ENCODE results near the gene TOMM6. TPM values are rescaled to one million over a fixed set of nuclear protein-coding genes. Genes with fewer than 3 reads are reported as not detected.

Gene TOMM6
- total RNA-seq, 2 donors from 2014 or later, result 109 to 120 TPM

DNA sequence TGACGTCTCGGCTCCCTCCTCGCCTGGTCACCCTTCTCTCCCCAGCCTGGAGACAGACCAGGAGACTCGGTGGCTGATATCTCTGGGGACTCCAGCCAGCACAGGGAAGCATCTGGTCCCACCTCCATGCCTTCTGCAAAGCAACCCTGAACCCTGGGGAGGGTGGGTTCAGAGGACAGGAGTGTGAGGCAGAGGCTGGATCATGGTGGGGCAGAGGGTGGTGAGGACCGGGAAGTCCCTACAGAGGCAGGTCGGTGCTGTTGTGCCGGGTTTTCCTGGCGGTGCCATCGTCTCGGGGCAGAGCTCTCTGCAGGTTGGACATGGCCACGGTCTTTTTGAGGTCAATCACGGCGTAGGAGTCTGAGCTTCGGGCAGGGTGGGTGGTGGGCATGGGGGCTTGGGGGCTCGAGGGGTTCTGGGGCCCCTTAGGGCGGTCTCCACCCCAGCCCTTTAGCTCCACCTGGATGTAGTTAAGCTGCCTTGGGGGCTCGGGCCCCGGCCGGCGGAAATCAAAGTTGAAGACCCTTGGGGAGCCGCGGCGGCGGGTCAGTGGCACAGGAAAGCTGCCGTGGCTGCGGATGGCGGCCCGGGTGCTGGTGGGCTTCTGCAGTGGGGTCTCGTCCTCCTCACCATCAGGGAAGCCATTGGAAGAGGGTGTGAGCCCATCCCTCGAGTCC lies 17.0 kb upstream of the TOMM6 start:
- H3K27ac Mint-ChIP-seq, result no peak overlapping the region
- H3K9me3 Mint-ChIP-seq, result no peaks in the 10 kb centered on the region
- peaks cover 12% of the 10 kb centered on the region for H3K4me1 Mint-ChIP-seq (ENCODE audit: low read depth)

DNA sequence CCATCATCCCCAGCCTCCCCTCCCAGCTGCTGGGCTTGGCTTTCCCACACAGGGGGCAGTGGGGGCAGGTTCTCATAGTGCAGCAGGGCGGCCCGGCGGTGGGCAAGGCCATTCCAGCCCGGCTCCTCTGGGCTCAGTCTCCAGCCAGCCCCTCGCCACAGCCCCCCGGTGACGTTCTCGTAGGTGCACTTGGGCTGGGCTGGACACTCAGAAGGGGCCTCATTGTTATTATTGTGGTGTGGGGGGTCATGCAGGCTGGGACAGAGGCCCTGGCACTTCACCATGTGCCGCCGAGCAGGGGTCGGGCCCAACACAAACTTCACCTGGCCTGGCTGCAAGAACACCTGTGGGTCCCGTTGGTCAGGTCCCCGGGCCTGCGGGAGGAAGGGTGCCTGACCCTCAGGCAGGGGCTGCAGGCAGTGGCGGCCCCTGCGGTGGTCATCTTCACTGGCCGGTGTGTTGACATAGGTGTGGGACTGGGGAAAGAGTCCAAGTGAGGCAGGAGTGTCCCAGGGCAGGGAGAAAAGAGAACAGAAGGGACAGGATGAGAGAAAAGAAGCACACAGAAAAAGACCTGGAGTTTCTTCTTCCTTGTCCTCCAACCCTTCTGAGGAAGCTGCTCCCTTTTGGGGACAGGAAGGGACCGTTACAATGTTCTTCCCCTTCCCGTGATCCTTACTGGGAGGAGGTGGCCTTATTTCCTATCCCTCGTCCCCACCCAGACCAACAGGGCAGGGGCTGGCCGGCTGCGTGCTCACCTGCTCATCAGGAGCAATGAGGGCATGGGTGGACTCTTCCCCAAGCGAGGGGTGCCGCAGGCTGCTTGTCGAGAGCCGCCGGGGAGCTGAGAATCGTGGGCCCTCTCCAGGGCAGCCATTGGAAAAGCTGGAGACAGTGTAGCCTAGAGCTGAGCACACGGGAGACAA lies 16.2 kb upstream of the TOMM6 start:
- Mint-ChIP-seq H3K4me1 (ENCODE audit: low read depth) (peaks cover 12% of the 10 kb centered on the region), H3K36me3 (ENCODE audit: insufficient read depth in 2 of 2) (peaks cover 0 to 2% of the 10 kb centered on the region in 2 donors), H3K27me3 (ENCODE audit: low read depth) (no peaks in the 10 kb centered on the region), H3K9me3 (no peaks in the 10 kb centered on the region), H3K27ac (no peak overlapping the region), H3K4me3 (no peak overlapping the region)
- ATAC-seq (replicated peaks in 1 of 2) (no peak), DNase-seq (no peak)

More for the DNA sequence above, 17.0 kb upstream of the TOMM6 start:
- no peak for DNase-seq
- Mint-ChIP-seq H3K36me3 (ENCODE audit: insufficient read depth in 2 of 2) (peaks cover 0 to 2% of the 10 kb centered on the region in 2 donors), H3K27me3 (ENCODE audit: low read depth) (no peaks in the 10 kb centered on the region), H3K4me3 (no peak overlapping the region)
- ATAC-seq (replicated peaks in 1 of 2), result no peak

DNA sequence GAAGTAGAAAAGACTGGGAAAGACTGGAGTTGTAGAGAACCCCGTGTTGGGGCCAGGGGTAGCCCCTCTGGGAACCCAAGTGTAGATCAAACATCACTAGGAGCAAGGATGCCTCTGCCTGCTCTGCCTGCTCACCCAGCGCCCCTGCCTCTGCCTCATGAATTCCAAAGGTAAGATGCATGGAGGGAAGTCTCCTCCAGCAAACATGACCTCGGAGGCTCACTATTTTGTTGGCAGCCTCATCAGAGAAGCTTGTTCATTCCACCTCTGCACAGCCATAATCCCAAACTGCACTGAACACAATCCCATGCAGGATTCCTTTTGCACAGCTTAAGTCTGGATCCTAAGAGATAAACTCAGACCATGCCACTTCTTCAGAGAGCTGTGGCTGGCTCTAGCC lies 12.7 kb upstream of the TOMM6 start:
- Mint-ChIP-seq H3K36me3 (ENCODE audit: insufficient read depth in 2 of 2) (peaks cover 0 to 4% of the 10 kb centered on the region in 2 donors), H3K27me3 (ENCODE audit: low read depth) (no peaks in the 10 kb centered on the region), H3K9me3 (no peaks in the 10 kb centered on the region), H3K27ac (no peak overlapping the region), H3K4me1 (ENCODE audit: low read depth) (peaks cover 8% of the 10 kb centered on the region), H3K4me3 (no peak overlapping the region)
- ATAC-seq (replicated peaks in 1 of 2) (no peak), DNase-seq (no peak)

DNA sequence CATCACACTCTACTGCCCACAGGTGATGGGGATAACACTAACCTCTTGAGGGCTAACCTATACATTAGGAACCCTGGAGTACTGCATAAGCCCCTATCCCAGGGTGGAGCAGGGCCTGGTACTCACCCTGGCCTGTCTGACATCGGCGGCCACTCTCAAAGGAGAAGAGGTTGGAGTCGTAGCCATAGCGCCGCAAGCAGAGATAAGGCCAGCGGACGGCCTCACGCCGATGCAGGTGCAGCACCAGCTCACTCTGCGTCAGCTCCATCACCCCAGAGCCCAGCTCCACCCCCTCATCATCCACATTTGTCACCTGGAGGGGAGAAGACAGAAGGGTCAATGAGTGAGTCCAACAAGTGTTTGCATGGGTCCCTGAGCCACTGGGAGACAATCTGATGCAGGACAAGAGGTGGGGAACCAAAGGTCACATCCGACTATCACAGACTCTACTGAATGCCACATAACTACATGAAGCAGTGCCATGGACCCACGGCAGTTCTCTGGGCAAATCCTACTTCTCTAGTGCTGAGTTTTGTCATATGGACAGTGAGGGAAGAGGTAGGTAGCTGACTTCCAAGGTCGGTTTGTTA lies 12.1 kb upstream of the TOMM6 start:
- H3K4me3 Mint-ChIP-seq, result no peak overlapping the region
- peaks cover 8% of the 10 kb centered on the region for H3K4me1 Mint-ChIP-seq (ENCODE audit: low read depth)
- no peak for DNase-seq
- no peak overlapping the region for H3K27ac Mint-ChIP-seq
- no peaks in the 10 kb centered on the region for H3K27me3 Mint-ChIP-seq (ENCODE audit: low read depth)
- peaks cover 0 to 4% of the 10 kb centered on the region in 2 donors for H3K36me3 Mint-ChIP-seq (ENCODE audit: insufficient read depth in 2 of 2)
- no peaks in the 10 kb centered on the region for H3K9me3 Mint-ChIP-seq
- no peak for ATAC-seq (replicated peaks in 1 of 2)

DNA sequence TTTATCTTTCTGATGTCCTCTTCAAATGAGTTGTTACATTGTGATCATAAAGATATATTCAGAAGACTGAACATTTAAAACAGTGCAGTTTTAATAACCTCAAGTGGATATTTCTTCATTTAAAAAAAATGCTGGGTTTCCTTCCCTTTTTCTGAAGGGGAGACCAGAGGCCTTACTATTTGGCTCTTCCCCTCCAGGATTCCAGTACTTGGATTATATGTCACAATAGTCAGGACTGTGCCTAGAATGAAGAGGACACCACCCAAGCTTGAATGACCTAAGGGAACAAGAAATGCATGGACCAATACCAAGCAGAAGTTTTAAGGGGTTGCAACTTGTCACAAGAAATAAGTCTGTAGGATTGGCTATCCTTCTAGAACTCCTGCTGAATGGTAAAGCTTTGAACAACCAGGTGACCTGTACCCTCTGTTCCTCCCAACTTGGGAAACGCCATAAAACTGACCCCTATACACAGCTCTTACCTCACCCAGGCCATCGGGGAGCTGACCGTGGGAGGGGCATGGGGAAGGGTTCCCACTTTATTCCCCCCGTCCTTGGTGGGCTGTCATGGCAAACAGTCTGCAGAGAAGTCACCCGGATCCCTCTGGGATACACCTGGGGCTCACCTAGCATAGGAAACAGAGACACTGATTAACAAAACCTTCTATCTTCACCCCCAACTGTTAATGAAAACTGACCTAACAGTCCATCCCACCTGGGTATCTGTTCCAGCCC lies 9.8 kb upstream of the TOMM6 start:
- H3K36me3 Mint-ChIP-seq (ENCODE audit: insufficient read depth in 2 of 2), result peaks cover 0 to 4% of the 10 kb centered on the region in 2 donors
- peaks cover 14% of the 10 kb centered on the region for H3K27me3 Mint-ChIP-seq (ENCODE audit: low read depth)
- no peak overlapping the region for H3K27ac Mint-ChIP-seq
- ATAC-seq (replicated peaks in 1 of 2) (no peak), DNase-seq (no peak)
- no peak overlapping the region for H3K4me3 Mint-ChIP-seq
- peaks cover 15% of the 10 kb centered on the region for H3K4me1 Mint-ChIP-seq (ENCODE audit: low read depth)
- H3K9me3 Mint-ChIP-seq, result no peaks in the 10 kb centered on the region

DNA sequence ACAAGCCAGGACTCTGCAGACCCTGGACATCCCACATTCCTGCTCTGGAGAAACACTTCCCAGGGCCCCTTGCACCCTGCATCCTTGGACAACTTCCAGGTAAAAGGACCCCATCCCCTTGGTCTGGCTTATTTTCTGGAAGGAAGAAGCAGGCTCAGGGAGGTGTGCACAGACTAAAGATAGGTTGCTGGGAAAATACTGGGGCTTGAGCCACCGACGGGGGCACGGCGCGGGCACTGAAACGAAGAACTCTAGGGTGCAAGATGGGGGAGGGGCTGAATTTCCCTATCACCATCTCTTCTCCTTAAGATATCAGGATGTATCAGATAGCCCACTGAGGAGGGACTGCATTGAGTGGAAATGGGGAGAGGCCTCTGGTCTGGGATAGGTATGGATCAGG lies 8.6 kb upstream of the TOMM6 start:
- peak overlapping the region; percentile 85 to 95 for H3K4me3 Mint-ChIP-seq

DNA sequence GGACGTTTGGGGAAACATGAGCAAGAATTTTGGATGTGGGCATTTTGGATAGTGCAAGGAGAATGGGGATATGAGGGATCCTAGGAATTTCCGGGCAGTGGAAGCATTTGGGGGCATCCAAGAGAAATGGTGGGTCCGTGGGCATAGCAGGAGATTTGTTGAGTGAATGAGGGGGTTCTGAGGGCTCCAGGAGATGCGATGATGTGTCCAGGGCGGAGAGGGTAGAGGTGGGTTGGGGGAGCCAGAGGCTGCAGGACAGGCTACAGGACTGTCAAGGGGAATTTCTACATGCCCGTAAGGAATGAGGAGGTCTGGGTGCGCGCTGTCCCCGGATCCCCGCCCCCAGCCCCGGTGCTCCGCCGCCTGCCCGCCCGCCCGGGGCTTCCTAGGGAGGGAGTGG lies 8.2 kb upstream of the TOMM6 start:
- Mint-ChIP-seq H3K4me3 (peak overlapping the region; percentile 85 to 95), H3K4me1 (ENCODE audit: low read depth) (peaks cover 15% of the 10 kb centered on the region), H3K9me3 (no peaks in the 10 kb centered on the region), H3K27me3 (ENCODE audit: low read depth) (peaks cover 14% of the 10 kb centered on the region), H3K36me3 (ENCODE audit: insufficient read depth in 2 of 2) (peaks cover 0 to 4% of the 10 kb centered on the region in 2 donors), H3K27ac (peak overlapping the region; percentile 23)
- ATAC-seq (replicated peaks in 1 of 2) (no peak), DNase-seq (no peak)

More for the DNA sequence above, 8.6 kb upstream of the TOMM6 start:
- peaks cover 15% of the 10 kb centered on the region for H3K4me1 Mint-ChIP-seq (ENCODE audit: low read depth)
- DNase-seq (no peak), ATAC-seq (replicated peaks in 1 of 2) (no peak)
- H3K27me3 Mint-ChIP-seq (ENCODE audit: low read depth), result peaks cover 14% of the 10 kb centered on the region
- H3K9me3 Mint-ChIP-seq, result no peaks in the 10 kb centered on the region
- H3K27ac Mint-ChIP-seq, result peak overlapping the region; percentile 23
- peaks cover 0 to 4% of the 10 kb centered on the region in 2 donors for H3K36me3 Mint-ChIP-seq (ENCODE audit: insufficient read depth in 2 of 2)

DNA sequence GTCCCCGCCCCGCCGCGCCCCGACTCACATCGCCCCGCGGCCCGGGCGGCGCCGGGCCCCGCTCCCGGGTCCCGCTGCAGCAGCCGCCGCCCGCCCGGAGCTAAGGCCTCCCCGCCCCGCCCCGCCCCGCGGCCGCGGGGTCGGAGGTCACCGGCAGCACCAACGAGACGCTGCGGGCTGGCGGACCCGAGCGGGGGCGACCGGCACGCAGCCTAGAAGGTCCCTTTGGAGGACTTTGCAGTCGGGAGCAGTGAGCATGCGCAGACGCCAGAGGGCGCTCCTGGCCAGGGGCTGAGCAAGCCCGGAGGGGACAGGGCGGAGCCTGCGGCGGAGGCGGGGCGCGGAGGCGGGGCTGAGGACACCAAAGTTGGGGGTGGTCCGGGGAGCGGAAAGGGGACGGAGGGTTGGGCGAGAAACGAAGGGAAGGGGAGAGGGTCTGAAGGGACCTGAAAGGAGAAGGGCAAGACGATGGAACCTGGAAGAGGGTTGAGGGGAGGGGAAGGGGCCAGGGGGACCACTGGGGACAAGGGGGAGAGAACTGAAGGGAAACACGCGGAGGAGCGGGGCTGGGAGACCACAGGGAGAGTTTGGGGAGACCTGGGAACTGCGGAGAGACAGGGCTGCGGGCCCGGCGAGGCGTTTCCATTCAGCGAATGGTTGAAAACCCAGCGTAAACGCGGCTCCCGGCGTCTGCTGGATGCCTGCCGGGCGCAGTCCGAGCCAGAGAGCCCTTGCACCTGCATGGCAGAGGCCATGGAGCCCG lies 7.5 kb upstream of the TOMM6 start, which contains the start of gene FRS3:
Gene FRS3, minus strand, starts transcription at position 113 of the 763 bp plus-strand sequence. CDS start 2,913 bp downstream, outside the sequence.
- Mint-ChIP-seq H3K27ac (peak within 1 kb of the TSS; percentile 80), H3K4me3 (peak within 1 kb of the TSS; percentile 92 to 95), H3K4me1 (ENCODE audit: low read depth) (peaks cover 15% of the 10 kb centered on the region), H3K27me3 (ENCODE audit: low read depth) (peaks cover 14% of the 10 kb centered on the region), H3K36me3 (ENCODE audit: insufficient read depth in 2 of 2) (peaks cover 0 to 2% of the 10 kb centered on the region in 2 donors), H3K9me3 (no peaks in the 10 kb centered on the region)
- DNase-seq, result peak; percentile 100
- ATAC-seq (replicated peaks in 1 of 2), result peak; percentile 94 to 95

DNA sequence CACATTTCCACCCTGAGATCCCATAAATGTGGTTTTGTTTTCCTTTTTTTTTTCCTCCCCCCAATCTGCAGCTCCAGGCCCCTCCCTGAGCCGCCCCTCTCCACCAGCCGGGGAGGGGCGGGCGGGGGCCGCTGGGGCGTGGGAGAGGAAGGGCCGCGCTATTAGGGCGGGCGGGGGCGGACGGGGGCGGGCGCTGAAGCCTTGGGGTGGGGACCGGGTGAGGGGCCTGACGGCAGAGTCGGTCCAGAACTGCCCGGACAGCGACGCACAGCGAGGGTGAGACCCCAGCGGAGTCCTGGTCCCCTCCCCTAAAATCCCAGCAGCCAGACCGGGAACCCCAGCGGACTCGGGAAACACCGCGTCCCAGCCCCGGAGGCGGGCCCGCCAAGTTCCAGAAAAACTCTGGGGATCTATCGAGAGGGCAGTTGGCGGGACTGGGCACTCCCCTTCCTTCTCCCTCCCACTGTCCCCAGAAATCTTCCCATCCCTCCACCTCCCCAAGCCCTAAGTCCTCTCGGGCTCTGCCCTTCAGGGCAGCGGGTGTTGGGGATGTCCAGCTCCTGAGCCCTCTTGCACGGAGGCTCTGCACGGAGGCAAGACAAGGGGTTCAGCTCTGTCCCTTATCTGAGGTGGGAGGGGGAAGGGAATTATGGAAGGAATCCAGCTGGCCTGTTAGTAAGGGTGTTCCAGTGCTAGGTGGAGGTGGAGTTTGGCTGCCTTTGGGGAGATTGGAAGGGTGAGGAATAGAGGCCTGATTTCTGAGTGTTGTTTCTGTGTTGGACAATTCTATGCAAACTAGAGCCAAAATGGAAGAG lies 6.7 kb upstream of the TOMM6 start, which contains the start of gene PRICKLE4:
Gene PRICKLE4, plus strand, starts transcription at position 232 of the 815 bp plus-strand sequence. CDS start 2,692 bp downstream, outside the sequence.
- peaks cover 0 to 2% of the 10 kb centered on the region in 2 donors for H3K36me3 Mint-ChIP-seq (ENCODE audit: insufficient read depth in 2 of 2)

DNA sequence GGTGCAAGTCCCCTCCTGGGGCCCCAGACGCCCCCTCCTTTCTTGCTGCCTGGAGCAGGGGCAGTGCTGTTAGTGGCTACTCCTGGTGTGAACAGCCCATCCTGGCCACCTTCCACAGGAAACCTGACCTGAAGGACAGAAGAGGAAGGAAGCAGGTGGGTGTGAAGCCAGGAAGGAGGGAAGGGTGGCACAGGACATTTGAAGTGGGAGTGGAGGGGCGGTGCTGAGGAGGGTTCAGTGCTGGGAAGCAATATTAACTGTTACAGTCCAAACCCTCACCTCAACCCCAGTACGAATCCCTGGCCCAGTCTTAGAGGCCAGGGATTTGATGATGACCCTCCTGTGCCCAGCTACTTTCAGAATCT lies 6.1 kb upstream of the TOMM6 start:
- Mint-ChIP-seq H3K27ac (no peak overlapping the region), H3K36me3 (ENCODE audit: insufficient read depth in 2 of 2) (peaks cover 0 to 2% of the 10 kb centered on the region in 2 donors)

More for the DNA sequence above, 6.7 kb upstream of the TOMM6 start, which contains the start of gene PRICKLE4:
- Mint-ChIP-seq H3K4me1 (ENCODE audit: low read depth) (peaks cover 17% of the 10 kb centered on the region), H3K27me3 (ENCODE audit: low read depth) (peaks cover 14% of the 10 kb centered on the region), H3K27ac (peak within 1 kb of the TSS; percentile 80), H3K9me3 (no peaks in the 10 kb centered on the region), H3K4me3 (peak within 1 kb of the TSS; percentile 92 to 94)
- ATAC-seq (replicated peaks in 1 of 2) (peak in 1 of 2 donors; percentile 14), DNase-seq (peak in 1 of 2 donors; percentile 17)

DNA sequence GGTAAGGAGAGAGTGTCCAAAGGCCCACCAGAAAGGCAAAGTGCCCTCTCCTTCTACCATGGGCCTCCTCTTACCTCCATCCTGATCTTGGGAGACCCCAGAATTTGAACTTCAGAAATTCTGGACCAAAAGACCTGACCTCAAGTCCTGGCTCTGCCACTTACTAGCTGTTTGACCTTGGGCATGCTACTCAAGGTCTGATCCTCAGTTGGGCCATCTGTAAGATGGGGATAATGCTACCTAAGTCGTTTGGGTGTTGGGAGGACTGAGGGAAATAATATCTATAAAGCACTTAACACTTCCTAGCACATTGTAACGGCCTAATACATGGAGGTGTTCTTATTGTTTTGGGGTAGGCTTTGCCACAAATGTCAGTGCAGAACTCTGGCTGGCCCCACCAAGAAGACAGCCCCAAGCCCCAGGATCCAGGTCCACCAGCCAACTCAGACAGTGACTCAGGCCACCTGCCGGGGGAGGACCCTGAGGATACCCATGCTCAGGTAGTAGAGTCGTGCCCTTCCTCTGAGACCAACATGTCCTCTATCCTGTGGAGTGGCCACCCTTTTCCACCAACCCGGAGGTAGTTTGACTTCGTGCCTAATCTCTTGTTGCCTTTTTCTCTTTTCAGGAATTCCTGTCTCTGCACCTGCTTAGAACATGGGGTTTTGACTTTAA lies 4.3 kb upstream of the TOMM6 start:
- Mint-ChIP-seq H3K27ac (no peak overlapping the region), H3K4me3 (no peak overlapping the region), H3K4me1 (ENCODE audit: low read depth) (peaks cover 20% of the 10 kb centered on the region), H3K27me3 (ENCODE audit: low read depth) (peaks cover 14% of the 10 kb centered on the region), H3K36me3 (ENCODE audit: insufficient read depth in 2 of 2) (peaks cover 0 to 4% of the 10 kb centered on the region in 2 donors), H3K9me3 (no peaks in the 10 kb centered on the region)
- ATAC-seq (replicated peaks in 1 of 2) (no peak), DNase-seq (no peak)

More for the DNA sequence above, 6.1 kb upstream of the TOMM6 start:
- ATAC-seq (replicated peaks in 1 of 2) (no peak), DNase-seq (no peak)
- peaks cover 14% of the 10 kb centered on the region for H3K27me3 Mint-ChIP-seq (ENCODE audit: low read depth)
- H3K4me3 Mint-ChIP-seq, result peak overlapping the region; percentile 58 to 77
- no peaks in the 10 kb centered on the region for H3K9me3 Mint-ChIP-seq
- H3K4me1 Mint-ChIP-seq (ENCODE audit: low read depth), result peaks cover 20% of the 10 kb centered on the region

Data from activated T-cell treated with anti-CD3 and anti-CD28 coated beads, Interleukin-2, amount 50 U/mL, for 72 hours (primary cell).